ENCODE data around the gene KCNIP2. TPM values are rescaled to one million over a fixed set of nuclear protein-coding genes. Genes with fewer than 3 reads are reported as not detected.
A peak's percentile ranks its signal among the peaks of the same experiment; 100 is the strongest.

Gene KCNIP2
- total RNA-seq, 1 donor from 2014 or later: 5.5 TPM

- H3K9me3 Mint-ChIP-seq (ENCODE audit: low read depth): no peaks in the 10 kb centered on the region
- no peaks in the 10 kb centered on the region for H3K27me3 Mint-ChIP-seq
- TF ChIP-seq, protein P1, sequence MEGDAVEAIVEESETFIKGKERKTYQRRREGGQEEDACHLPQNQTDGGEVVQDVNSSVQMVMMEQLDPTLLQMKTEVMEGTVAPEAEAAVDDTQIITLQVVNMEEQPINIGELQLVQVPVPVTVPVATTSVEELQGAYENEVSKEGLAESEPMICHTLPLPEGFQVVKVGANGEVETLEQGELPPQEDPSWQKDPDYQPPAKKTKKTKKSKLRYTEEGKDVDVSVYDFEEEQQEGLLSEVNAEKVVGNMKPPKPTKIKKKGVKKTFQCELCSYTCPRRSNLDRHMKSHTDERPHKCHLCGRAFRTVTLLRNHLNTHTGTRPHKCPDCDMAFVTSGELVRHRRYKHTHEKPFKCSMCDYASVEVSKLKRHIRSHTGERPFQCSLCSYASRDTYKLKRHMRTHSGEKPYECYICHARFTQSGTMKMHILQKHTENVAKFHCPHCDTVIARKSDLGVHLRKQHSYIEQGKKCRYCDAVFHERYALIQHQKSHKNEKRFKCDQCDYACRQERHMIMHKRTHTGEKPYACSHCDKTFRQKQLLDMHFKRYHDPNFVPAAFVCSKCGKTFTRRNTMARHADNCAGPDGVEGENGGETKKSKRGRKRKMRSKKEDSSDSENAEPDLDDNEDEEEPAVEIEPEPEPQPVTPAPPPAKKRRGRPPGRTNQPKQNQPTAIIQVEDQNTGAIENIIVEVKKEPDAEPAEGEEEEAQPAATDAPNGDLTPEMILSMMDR (IDR thresholded peaks at IDR 0.05; ENCODE audit: unreplicated experiment): no peak
- H3K36me3 Mint-ChIP-seq (ENCODE audit: insufficient read depth): peaks cover 19% of the 10 kb centered on the region
- H3K27ac Mint-ChIP-seq: no peak overlapping the region
- no peak for DNase-seq (ENCODE audit: low spot score, unreplicated experiment)
- H3K4me1 Mint-ChIP-seq (ENCODE audit: low read depth): peaks cover 17% of the 10 kb centered on the region
- no peak overlapping the region for H3K4me3 Mint-ChIP-seq (ENCODE audit: low read depth)
These were observed 57.8 kb downstream of the KCNIP2 start for GRCh38 chr10:101785801-101786200.

DNA sequence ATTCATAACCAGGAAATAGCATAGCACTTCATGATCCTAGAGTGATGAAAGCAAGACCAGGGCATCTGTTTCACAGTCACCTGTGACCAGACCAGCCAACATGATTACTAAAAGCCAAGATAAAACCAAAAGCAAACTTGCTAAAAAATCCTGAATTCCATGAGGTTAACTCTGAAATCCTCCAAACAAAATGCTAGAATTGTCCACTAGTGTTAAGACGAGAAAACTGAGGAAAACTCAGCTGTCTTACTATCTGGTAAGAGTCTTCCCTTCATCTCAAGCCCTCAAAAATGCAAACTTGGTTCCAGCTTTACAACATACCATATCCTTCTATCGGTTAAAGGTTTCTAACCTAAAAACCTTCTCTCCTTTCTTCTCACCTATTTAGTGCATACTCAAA lies 59.0 kb downstream of the KCNIP2 start:
- Mint-ChIP-seq H3K27ac (no peak overlapping the region), H3K9me3 (ENCODE audit: low read depth) (no peaks in the 10 kb centered on the region), H3K4me1 (ENCODE audit: low read depth) (peaks cover 20% of the 10 kb centered on the region), H3K4me3 (ENCODE audit: low read depth) (no peak overlapping the region), H3K36me3 (ENCODE audit: insufficient read depth) (peaks cover 16% of the 10 kb centered on the region), H3K27me3 (peaks cover 3% of the 10 kb centered on the region)
- DNase-seq (ENCODE audit: low spot score, unreplicated experiment): no peak
- TF ChIP-seq, protein P1 (IDR thresholded peaks at IDR 0.05; ENCODE audit: unreplicated experiment): no peak

- TF ChIP-seq, protein P1 (IDR thresholded peaks at IDR 0.05; ENCODE audit: unreplicated experiment): no peak
- H3K9me3 Mint-ChIP-seq (ENCODE audit: low read depth): no peaks in the 10 kb centered on the region
- H3K27ac Mint-ChIP-seq: peak overlapping the region; percentile 94
- peak overlapping the region; percentile 100 for H3K4me3 Mint-ChIP-seq (ENCODE audit: low read depth)
- H3K4me1 Mint-ChIP-seq (ENCODE audit: low read depth): peaks cover 24% of the 10 kb centered on the region
- peaks cover 16% of the 10 kb centered on the region for H3K36me3 Mint-ChIP-seq (ENCODE audit: insufficient read depth)
- DNase-seq (ENCODE audit: low spot score, unreplicated experiment): no peak
- peaks cover 9% of the 10 kb centered on the region for H3K27me3 Mint-ChIP-seq
These were observed 59.9 kb downstream of the KCNIP2 start for GRCh38 chr10:101783736-101784118.

DNA sequence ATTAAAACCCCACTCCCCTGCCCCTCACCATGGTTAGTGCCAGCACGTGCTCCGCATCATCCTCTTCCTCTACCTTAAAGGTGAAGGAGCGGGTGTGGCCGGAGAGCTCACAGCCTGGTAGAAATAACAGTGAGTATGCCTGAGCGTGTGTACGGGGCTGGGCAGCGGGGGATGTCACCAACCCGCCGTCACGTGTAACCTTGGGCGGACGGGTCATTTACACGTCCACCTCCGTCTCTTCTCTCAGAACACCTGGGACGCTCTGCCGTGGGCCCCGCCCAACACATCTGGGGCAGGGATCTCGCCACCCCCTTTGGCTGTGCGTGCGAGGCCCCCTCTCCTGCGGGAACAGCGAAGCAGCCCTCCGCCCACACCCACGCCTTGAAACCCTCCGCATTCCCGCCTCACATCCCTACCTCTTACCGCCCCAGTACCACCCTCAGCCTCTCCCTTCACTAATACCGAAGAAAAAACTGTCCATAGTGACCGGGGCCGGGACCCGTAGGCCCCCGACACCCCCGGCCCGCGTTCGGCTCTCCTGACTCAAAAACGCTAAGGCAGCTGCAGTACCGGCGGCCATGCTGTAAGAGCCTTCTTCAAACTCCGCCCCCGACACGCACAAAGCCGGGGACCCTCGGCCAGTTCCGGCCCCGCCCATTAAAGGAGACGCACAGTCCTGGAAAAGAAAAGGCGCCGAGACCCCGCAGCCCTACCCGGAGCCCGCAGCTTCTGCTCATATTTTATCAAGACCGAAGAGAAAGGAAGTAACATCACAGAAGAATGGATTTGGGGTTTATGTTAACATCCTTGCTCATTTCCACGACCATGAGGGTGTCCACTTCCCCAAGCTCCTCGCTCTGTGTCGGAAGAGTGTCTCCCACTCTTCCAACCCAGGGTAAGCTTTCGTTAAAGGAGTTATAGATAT lies 60.5 kb downstream of the KCNIP2 start, which contains the start of gene NPM3:
TSS of gene NPM3 (minus strand) at position 636 of the 925 bp plus-strand sequence. CDS start at position 580, 56 bp downstream.
- peak; percentile 67 for DNase-seq (ENCODE audit: low spot score, unreplicated experiment)
- Mint-ChIP-seq H3K36me3 (ENCODE audit: insufficient read depth) (peaks cover 16% of the 10 kb centered on the region), H3K27ac (peak within 1 kb of the TSS; percentile 94), H3K27me3 (peaks cover 11% of the 10 kb centered on the region), H3K9me3 (ENCODE audit: low read depth) (no peaks in the 10 kb centered on the region), H3K4me1 (ENCODE audit: low read depth) (peaks cover 25% of the 10 kb centered on the region), H3K4me3 (ENCODE audit: low read depth) (peak within 1 kb of the TSS; percentile 100)
- TF ChIP-seq, protein P1 (IDR thresholded peaks at IDR 0.05; ENCODE audit: unreplicated experiment): no peak

- TF ChIP-seq, protein P1 (IDR thresholded peaks at IDR 0.05; ENCODE audit: unreplicated experiment): no peak
- DNase-seq (ENCODE audit: low spot score, unreplicated experiment): no peak
- Mint-ChIP-seq H3K36me3 (ENCODE audit: insufficient read depth) (peaks cover 10% of the 10 kb centered on the region), H3K27ac (peak overlapping the region; percentile 94), H3K4me1 (ENCODE audit: low read depth) (peaks cover 29% of the 10 kb centered on the region), H3K9me3 (ENCODE audit: low read depth) (no peaks in the 10 kb centered on the region), H3K27me3 (peaks cover 20% of the 10 kb centered on the region), H3K4me3 (ENCODE audit: low read depth) (peak overlapping the region; percentile 100)
These were observed 61.4 kb downstream of the KCNIP2 start for GRCh38 chr10:101781984-101782810.

Data from progenitor cell of endocrine pancreas (in vitro differentiated cells).